ENCODE data around the gene RUNX1.

Gene RUNX1

DNA sequence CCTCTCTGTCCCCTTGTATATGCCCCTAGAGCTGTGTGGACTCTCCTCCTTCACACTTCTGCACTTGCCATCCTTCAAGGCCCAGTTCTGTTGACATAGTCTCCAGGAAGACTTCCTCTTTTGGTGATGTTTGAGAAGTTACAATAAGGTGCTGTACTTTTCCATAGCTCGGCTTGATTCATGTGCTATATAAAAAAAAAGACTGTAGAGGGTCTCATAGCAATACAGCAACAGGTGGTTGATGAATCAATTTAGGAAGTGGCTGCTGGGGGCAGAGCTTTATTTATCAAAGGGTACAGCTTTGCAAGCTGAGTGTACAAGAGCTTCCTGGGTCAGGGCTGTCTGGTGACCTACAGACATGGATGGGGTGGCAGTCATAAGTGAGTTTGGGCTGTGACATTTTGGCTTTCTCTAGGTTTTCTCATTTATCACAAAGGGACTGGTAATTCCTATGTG, 102.7 kb downstream of the RUNX1 start:
- Histone ChIP-seq H4K91ac (ENCODE audit: low read depth, low read length) (no peak overlapping the region), H3K4me3 (ENCODE audit: low read depth, low read length) (no peak overlapping the region), H2BK5ac (ENCODE audit: low read depth, low read length, poor library complexity) (no peak overlapping the region), H3K4me2 (ENCODE audit: low read length) (no peak overlapping the region), H3K4me1 (ENCODE audit: control insufficient read depth in 1 of 2, insufficient read depth in 2 of 2, low read length in 2 of 2) (peaks cover 3 to 5% of the 10 kb centered on the region in 2 experiments), H2BK120ac (ENCODE audit: insufficient read depth, low read length, poor library complexity) (no peak overlapping the region), H3K27me3 (ENCODE audit: insufficient read depth, low read length) (no peaks in the 10 kb centered on the region), H3K27ac (ENCODE audit: low read depth, low read length) (no peak overlapping the region), H4K8ac (ENCODE audit: low read depth, low read length) (no peak overlapping the region), H3K36me3 (ENCODE audit: control insufficient read depth in 1 of 2, insufficient read depth in 2 of 2, low read length in 2 of 2) (no peaks in the 10 kb centered on the region), H4K12ac (ENCODE audit: low read depth, low read length) (no peak overlapping the region), H3K14ac (ENCODE audit: low read length) (no peak overlapping the region), H3K23ac (ENCODE audit: low read length) (no peak overlapping the region), H2AFZ (ENCODE audit: insufficient read depth, low read length, poor library complexity) (no peak overlapping the region), H3K9ac (ENCODE audit: low read length) (no peak overlapping the region), H3K79me1 (ENCODE audit: low read length) (no peaks in the 10 kb centered on the region), H3K9me3 (ENCODE audit: insufficient read depth, low read depth, low read length) (no peaks in the 10 kb centered on the region), H3K79me2 (ENCODE audit: control insufficient read depth, insufficient read depth, low read length, poor library complexity) (no peaks in the 10 kb centered on the region), H3K4ac (ENCODE audit: low read depth, low read length) (no peak overlapping the region), H2BK12ac (ENCODE audit: low read length) (no peak overlapping the region), H3K18ac (ENCODE audit: low read length) (no peak overlapping the region), H2AK5ac (ENCODE audit: low read length) (no peak overlapping the region)
- DNase-seq: no peak
- WGBS (ENCODE audit: extremely low coverage, insufficient coverage, insufficient read length): no CpG with 5 or more reads among the region's 1 CpG

DNA sequence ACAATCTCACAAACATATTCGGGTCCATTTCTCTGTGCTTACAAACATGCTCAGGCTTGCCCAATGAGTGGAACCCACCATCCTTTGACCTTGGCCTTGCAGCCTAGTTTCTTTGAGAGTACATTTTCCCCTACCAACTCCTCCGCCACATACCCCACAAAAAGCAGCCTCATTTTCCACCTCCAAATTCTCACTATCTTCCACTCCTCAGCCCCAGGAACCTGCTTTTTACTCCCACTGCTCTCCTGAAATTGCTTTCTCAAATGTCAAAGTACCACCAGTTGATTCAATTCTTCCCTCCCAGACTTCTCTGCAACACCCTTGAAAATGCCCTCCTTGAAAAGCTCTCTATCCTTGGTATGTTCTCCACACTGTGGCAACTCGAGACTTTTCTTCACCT, 103.8 kb downstream of the RUNX1 start:
- Histone ChIP-seq H3K4me2 (ENCODE audit: low read length) (no peak overlapping the region), H3K4me3 (ENCODE audit: low read depth, low read length) (no peak overlapping the region), H4K91ac (ENCODE audit: low read depth, low read length) (no peak overlapping the region), H3K14ac (ENCODE audit: low read length) (no peak overlapping the region), H3K79me1 (ENCODE audit: low read length) (no peaks in the 10 kb centered on the region), H4K8ac (ENCODE audit: low read depth, low read length) (no peak overlapping the region), H3K9me3 (ENCODE audit: insufficient read depth, low read depth, low read length) (no peaks in the 10 kb centered on the region), H3K36me3 (ENCODE audit: control insufficient read depth in 1 of 2, insufficient read depth in 2 of 2, low read length in 2 of 2) (no peaks in the 10 kb centered on the region), H3K23ac (ENCODE audit: low read length) (no peak overlapping the region), H3K4ac (ENCODE audit: low read depth, low read length) (no peak overlapping the region), H2BK120ac (ENCODE audit: insufficient read depth, low read length, poor library complexity) (no peak overlapping the region), H2BK5ac (ENCODE audit: low read depth, low read length, poor library complexity) (no peak overlapping the region), H3K27me3 (ENCODE audit: insufficient read depth, low read length) (no peaks in the 10 kb centered on the region), H2BK12ac (ENCODE audit: low read length) (no peak overlapping the region), H3K27ac (ENCODE audit: low read depth, low read length) (no peak overlapping the region), H3K4me1 (ENCODE audit: control insufficient read depth in 1 of 2, insufficient read depth in 2 of 2, low read length in 2 of 2) (peaks cover 0 to under 1% of the 10 kb centered on the region in 2 experiments), H3K9ac (ENCODE audit: low read length) (no peak overlapping the region), H2AK5ac (ENCODE audit: low read length) (no peak overlapping the region), H3K18ac (ENCODE audit: low read length) (no peak overlapping the region), H3K79me2 (ENCODE audit: control insufficient read depth, insufficient read depth, low read length, poor library complexity) (no peaks in the 10 kb centered on the region), H4K12ac (ENCODE audit: low read depth, low read length) (no peak overlapping the region), H2AFZ (ENCODE audit: insufficient read depth, low read length, poor library complexity) (no peak overlapping the region)
- 100% methylated on average over 1 of the region's 3 CpGs for WGBS (ENCODE audit: extremely low coverage, insufficient coverage, insufficient read length)
- DNase-seq: no peak

DNA sequence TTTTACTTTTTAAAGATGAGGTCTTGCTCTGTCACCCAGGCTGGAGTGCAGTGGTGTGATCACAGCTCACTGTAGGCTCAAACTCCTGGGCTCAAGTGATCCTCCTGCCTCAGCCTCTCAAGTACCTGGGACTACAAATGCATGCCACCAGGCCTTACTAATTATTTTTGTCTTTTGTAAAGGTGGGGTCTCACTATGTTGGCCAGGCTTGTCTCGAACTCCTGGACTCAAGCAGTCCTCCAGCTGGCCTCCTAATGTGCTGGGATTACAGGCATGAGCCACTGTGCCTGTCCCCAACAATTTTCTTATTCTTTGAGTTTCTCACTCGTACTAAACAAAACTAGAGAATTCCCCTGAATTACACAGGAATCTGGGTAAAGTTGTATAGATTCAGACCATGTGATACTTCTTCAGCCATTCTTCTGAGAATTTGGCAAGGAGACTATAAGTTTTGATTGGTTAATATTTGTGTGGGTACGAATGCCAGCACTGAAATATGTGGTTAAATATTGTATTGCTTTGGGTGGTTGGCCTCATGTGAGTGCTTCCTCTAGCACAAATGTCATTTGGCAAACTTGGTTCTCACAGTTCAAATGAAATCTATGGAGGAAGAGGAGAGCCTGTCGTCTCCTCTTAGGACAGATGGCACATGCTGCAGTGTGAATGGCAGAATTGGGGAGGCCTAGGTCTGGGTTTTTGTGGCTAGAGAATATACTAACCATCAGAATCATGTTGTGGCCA, 104.9 kb downstream of the RUNX1 start:
- Histone ChIP-seq H3K79me2 (ENCODE audit: control insufficient read depth, insufficient read depth, low read length, poor library complexity) (no peaks in the 10 kb centered on the region), H2BK5ac (ENCODE audit: low read depth, low read length, poor library complexity) (no peak overlapping the region), H2BK12ac (ENCODE audit: low read length) (no peak overlapping the region), H4K8ac (ENCODE audit: low read depth, low read length) (no peak overlapping the region), H3K23ac (ENCODE audit: low read length) (no peak overlapping the region), H3K4me1 (ENCODE audit: control insufficient read depth in 1 of 2, insufficient read depth in 2 of 2, low read length in 2 of 2) (no peaks in the 10 kb centered on the region), H3K9me3 (ENCODE audit: insufficient read depth, low read depth, low read length) (no peaks in the 10 kb centered on the region), H3K14ac (ENCODE audit: low read length) (no peak overlapping the region), H3K4ac (ENCODE audit: low read depth, low read length) (no peak overlapping the region), H3K4me2 (ENCODE audit: low read length) (no peak overlapping the region), H3K36me3 (ENCODE audit: control insufficient read depth in 1 of 2, insufficient read depth in 2 of 2, low read length in 2 of 2) (no peaks in the 10 kb centered on the region), H3K27me3 (ENCODE audit: insufficient read depth, low read length) (no peaks in the 10 kb centered on the region), H3K27ac (ENCODE audit: low read depth, low read length) (no peak overlapping the region), H2AK5ac (ENCODE audit: low read length) (no peak overlapping the region), H3K79me1 (ENCODE audit: low read length) (no peaks in the 10 kb centered on the region), H4K12ac (ENCODE audit: low read depth, low read length) (no peak overlapping the region), H2AFZ (ENCODE audit: insufficient read depth, low read length, poor library complexity) (no peak overlapping the region), H4K91ac (ENCODE audit: low read depth, low read length) (no peak overlapping the region), H3K9ac (ENCODE audit: low read length) (no peak overlapping the region), H3K4me3 (ENCODE audit: low read depth, low read length) (no peak overlapping the region), H2BK120ac (ENCODE audit: insufficient read depth, low read length, poor library complexity) (no peak overlapping the region), H3K18ac (ENCODE audit: low read length) (no peak overlapping the region)
- WGBS (ENCODE audit: extremely low coverage, insufficient coverage, insufficient read length): no CpG with 5 or more reads among the region's 4 CpGs
- DNase-seq: no peak

DNA sequence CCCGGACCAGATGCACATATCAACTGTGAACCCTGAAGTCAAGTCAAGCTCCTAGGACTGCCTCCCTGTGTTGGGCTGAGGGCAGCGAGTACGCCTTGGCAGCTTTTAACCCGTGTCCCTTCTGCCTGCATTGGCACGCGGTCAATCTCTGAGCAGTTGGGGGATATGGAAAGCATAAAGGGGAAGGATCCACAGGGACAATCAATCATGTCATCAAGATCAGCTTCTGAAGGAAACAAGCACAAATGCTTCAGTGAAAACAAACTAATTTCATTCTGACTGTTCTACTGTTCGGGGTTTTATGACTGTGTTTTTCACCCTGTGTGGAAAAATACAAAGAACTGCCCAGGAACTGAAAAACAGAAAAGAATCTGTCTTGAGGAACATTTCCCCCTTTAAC, 106.2 kb downstream of the RUNX1 start:
- Histone ChIP-seq H3K18ac (ENCODE audit: low read length) (no peak overlapping the region), H2BK120ac (ENCODE audit: insufficient read depth, low read length, poor library complexity) (no peak overlapping the region), H3K14ac (ENCODE audit: low read length) (no peak overlapping the region), H3K23ac (ENCODE audit: low read length) (no peak overlapping the region), H4K8ac (ENCODE audit: low read depth, low read length) (no peak overlapping the region), H3K79me1 (ENCODE audit: low read length) (no peaks in the 10 kb centered on the region), H4K91ac (ENCODE audit: low read depth, low read length) (no peak overlapping the region), H3K4me2 (ENCODE audit: low read length) (no peak overlapping the region), H3K9me3 (ENCODE audit: insufficient read depth, low read depth, low read length) (no peaks in the 10 kb centered on the region), H3K79me2 (ENCODE audit: control insufficient read depth, insufficient read depth, low read length, poor library complexity) (no peaks in the 10 kb centered on the region), H3K4me1 (ENCODE audit: control insufficient read depth in 1 of 2, insufficient read depth in 2 of 2, low read length in 2 of 2) (no peaks in the 10 kb centered on the region), H3K9ac (ENCODE audit: low read length) (no peak overlapping the region), H2BK12ac (ENCODE audit: low read length) (no peak overlapping the region), H3K27ac (ENCODE audit: low read depth, low read length) (no peak overlapping the region), H3K4me3 (ENCODE audit: low read depth, low read length) (no peak overlapping the region), H3K27me3 (ENCODE audit: insufficient read depth, low read length) (no peaks in the 10 kb centered on the region), H2BK5ac (ENCODE audit: low read depth, low read length, poor library complexity) (no peak overlapping the region), H3K4ac (ENCODE audit: low read depth, low read length) (no peak overlapping the region), H3K36me3 (ENCODE audit: control insufficient read depth in 1 of 2, insufficient read depth in 2 of 2, low read length in 2 of 2) (no peaks in the 10 kb centered on the region), H2AK5ac (ENCODE audit: low read length) (no peak overlapping the region), H4K12ac (ENCODE audit: low read depth, low read length) (no peak overlapping the region), H2AFZ (ENCODE audit: insufficient read depth, low read length, poor library complexity) (no peak overlapping the region)
- no peak for DNase-seq
- no CpG with 5 or more reads among the region's 7 CpGs for WGBS (ENCODE audit: extremely low coverage, insufficient coverage, insufficient read length)
